Right forelimb (tissue), 1 donor: ENCODE measurements around the gene DYNAP.

Experiments
- DNase-seq: peaks from one replicate; pipeline ENCODE4 v3.0.0-alpha.2; 2018

DYNAP gene

GRCh38 chr18:54590945-54591344, at the start of gene DYNAP:
Gene DYNAP (plus strand): TSS chr18:54591245. CDS start chr18:54591283, 38 bp downstream.
- DNase-seq, result no peak

GRCh38 chr18:54551590-54551989, 39.5 kb upstream of the DYNAP start:
- DNase-seq, result no peak

GRCh38 chr18:54555286-54555685, 35.8 kb upstream of the DYNAP start:
- no peak for DNase-seq

- DNase-seq, result no peak
Observed at GRCh38 chr18:54555996-54556395, 35.0 kb upstream of the DYNAP start.

- DNase-seq, result no peak
Observed at GRCh38 chr18:54557958-54558357, 33.1 kb upstream of the DYNAP start.

- no peak for DNase-seq
Observed at GRCh38 chr18:54558609-54559585, 32.1 kb upstream of the DYNAP start.

- no peak for DNase-seq
Observed at GRCh38 chr18:54561706-54562267, 29.3 kb upstream of the DYNAP start.

- DNase-seq, result no peak
Observed at GRCh38 chr18:54580202-54580729, 10.8 kb upstream of the DYNAP start.

- no peak for DNase-seq
Observed at GRCh38 chr18:54584065-54584464, 7.0 kb upstream of the DYNAP start.

- no peak for DNase-seq
Observed at GRCh38 chr18:54585743-54586142, 5.3 kb upstream of the DYNAP start.

GRCh38 chr18:54604211-54604610, 13.2 kb downstream of the DYNAP start:
- DNase-seq, result no peak

GRCh38 chr18:54606835-54607212, 15.8 kb downstream of the DYNAP start:
- DNase-seq, result no peak

- DNase-seq, result no peak
Observed at GRCh38 chr18:54607213-54608027, 16.4 kb downstream of the DYNAP start.

- no peak for DNase-seq
Observed at GRCh38 chr18:54608028-54608642, 17.1 kb downstream of the DYNAP start.

- no peak for DNase-seq
Observed at GRCh38 chr18:54611816-54612215, 20.8 kb downstream of the DYNAP start.

GRCh38 chr18:54612237-54612636, 21.2 kb downstream of the DYNAP start:
- DNase-seq, result no peak

GRCh38 chr18:54613174-54613573, 22.1 kb downstream of the DYNAP start:
- DNase-seq, result no peak

- no peak for DNase-seq
Observed at GRCh38 chr18:54616220-54616848, 25.3 kb downstream of the DYNAP start.

- DNase-seq, result no peak
Observed at GRCh38 chr18:54622084-54622483, 31.0 kb downstream of the DYNAP start.

GRCh38 chr18:54626779-54627178, 35.7 kb downstream of the DYNAP start:
- no peak for DNase-seq

GRCh38 chr18:54630963-54631362, 39.9 kb downstream of the DYNAP start:
- no peak for DNase-seq

GRCh38 chr18:54636217-54636616, 45.2 kb downstream of the DYNAP start:
- no peak for DNase-seq
